Fibroblast of pulmonary artery (primary cell): Measurements from ENCODE around the gene GLI3.

Source experiments
- DNase-seq: peaks from one replicate; pipeline ENCODE4 v3.0.0-alpha.2; 2010; ENCODE audit warnings: low read depth
- H3K4me3 ChIP-seq: replicated peaks from 2 replicates; pipeline ENCODE4 v1.5.1; 2011; ENCODE audit warnings: low read depth, mild to moderate bottlenecking, control low read depth, low read length, moderate library complexity
- TF ChIP-seq, protein P1 (sequence below): IDR thresholded peaks from 2 replicates; pipeline ENCODE4 v1.5.1; 2011; ENCODE audit warnings: mild to moderate bottlenecking, control low read depth, low read length, inconsistent platforms; ENCODE audit errors: missing control alignments

The GLI3 gene

DNA sequence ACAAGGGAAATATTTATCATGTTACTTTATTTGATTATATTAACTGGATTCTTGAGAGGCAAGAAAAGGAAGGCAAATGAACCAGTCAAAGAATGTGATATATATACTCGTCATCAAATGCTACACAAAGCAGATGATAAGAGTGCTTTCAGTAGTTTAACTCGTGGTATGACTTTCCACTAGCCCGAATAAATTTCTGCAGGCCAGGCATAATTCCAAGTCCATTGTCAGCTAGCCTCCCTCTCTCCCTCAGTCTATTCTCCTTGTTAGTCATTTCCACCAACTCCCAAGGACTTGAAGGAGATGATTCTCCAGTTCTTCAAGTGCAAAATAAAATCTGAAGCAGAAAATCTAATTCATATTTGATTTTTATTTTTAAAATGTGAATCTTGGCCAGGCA lies 190.5 kb downstream of the GLI3 start:
- H3K4me3 ChIP-seq, result no peak overlapping the region
- TF ChIP-seq, protein P1, sequence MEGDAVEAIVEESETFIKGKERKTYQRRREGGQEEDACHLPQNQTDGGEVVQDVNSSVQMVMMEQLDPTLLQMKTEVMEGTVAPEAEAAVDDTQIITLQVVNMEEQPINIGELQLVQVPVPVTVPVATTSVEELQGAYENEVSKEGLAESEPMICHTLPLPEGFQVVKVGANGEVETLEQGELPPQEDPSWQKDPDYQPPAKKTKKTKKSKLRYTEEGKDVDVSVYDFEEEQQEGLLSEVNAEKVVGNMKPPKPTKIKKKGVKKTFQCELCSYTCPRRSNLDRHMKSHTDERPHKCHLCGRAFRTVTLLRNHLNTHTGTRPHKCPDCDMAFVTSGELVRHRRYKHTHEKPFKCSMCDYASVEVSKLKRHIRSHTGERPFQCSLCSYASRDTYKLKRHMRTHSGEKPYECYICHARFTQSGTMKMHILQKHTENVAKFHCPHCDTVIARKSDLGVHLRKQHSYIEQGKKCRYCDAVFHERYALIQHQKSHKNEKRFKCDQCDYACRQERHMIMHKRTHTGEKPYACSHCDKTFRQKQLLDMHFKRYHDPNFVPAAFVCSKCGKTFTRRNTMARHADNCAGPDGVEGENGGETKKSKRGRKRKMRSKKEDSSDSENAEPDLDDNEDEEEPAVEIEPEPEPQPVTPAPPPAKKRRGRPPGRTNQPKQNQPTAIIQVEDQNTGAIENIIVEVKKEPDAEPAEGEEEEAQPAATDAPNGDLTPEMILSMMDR, result no peak
- peak; percentile 84 for DNase-seq

DNA sequence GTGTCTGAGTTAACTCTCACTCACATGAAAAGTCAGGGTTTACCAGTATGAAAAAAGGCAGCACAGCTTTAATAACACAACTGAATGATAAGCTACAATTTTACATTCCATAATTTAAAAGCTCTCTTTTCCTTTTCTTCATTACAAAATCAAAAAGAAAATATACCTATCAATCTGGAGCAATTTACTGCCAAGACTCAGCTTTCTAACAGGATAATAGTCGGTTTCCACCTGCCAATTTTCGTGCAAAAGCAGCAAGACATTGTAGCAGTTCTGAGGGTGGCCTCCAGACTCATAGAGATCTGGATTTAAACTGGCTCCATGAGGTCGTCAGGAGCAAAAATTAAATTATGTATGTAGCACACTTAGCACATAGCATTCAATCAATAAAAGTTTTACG lies 191.0 kb downstream of the GLI3 start:
- H3K4me3 ChIP-seq, result no peak overlapping the region
- no peak for DNase-seq
- TF ChIP-seq, protein P1, result no peak

DNA sequence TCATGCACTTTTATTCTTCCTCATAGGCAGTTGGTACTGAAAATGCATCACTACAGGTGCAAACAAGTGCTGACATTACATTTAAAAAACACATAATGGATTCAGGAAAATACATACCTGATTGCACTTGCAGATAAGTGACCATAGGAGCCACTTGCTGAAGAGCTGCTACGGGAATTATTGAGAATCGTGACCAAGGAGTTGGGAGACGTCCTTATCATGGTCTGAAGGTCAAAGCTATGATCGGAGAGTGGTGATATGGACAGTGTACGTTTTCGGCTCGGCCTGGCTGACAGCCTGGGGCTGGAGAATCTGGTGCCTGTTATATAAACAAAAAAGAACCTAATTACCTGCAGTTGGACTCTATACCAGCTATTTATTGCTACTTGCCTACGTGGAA lies 197.1 kb downstream of the GLI3 start:
- H3K4me3 ChIP-seq, result no peak overlapping the region
- no peak for DNase-seq
- TF ChIP-seq, protein P1, result no peak

DNA sequence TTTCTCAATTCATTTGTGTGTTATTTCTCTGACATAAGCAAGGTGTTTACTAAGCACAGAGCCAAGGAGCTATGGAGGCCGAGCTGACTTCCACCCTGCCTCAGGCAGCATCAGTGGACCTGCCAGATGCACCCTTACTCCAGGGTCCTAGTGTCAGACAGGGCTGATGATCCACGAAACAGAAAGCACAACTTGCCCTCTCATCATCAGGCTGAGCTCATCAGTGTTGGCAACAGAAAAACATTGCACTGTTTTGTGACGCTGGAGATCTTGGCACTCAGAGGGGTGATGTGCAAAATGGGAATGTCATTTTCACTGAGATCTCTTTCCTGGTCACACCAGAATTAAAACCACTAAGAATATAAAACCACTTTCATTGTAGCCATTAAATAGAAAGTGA lies 201.8 kb downstream of the GLI3 start:
- no peak overlapping the region for H3K4me3 ChIP-seq
- DNase-seq, result peak; percentile 33
- TF ChIP-seq, protein P1, result no peak

DNA sequence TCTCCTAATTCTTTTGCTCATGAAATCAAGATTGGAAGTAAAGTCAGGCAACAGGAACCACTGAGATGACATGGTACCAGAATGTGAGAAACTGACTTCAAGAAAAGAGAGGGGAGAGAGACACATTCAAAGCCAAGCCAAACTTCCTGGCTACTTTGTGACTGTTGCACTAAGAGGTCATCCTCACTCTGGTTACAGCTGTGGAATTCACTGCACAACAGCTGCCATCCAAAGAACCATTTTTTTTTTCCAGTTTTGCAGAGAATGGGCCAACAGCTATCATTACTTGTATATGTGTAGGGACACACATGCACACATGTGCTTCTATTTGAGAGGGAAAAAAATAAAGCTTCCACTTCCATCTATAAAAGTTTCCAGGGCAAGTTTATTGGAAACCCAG lies 203.5 kb downstream of the GLI3 start:
- no peak for DNase-seq
- TF ChIP-seq, protein P1, result no peak
- no peak overlapping the region for H3K4me3 ChIP-seq

DNA sequence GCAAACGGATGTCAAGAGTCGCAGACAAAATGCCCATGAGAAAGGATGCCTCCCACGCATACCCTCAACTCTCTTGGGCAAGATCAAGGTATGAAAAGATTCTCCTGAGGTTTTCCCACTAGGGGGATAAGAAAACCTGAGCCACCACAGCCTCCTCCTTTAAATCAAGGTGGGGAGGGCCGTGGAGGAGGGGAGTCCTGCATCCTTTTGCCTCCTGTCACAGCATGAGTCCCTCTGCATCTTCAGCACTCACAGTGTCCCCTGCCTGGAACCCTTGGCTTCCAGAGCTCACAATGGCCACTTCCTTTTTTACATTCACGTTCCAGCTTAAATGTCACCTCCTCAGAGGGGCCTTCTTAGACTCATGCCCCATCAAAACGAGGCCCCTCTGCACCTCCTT lies 207.6 kb downstream of the GLI3 start:
- no peak for DNase-seq
- TF ChIP-seq, protein P1, result no peak
- H3K4me3 ChIP-seq, result no peak overlapping the region

DNA sequence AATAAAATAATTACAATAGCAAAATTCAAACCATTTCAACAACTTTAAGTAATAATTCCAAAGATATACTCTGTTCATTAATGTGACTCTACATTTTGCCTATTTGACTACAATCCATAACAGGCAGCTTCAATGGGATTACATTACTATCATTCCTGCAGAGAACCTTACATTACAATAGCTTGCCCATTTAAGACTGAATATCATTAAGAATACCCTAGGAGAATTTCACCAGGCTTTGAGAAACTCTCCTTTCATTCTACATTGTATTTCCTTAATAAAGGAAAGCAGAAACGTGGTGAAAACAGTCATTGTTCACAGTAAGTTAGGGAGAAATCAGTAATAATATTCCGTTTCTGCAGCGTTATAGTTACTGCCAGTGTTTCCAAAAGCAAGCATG lies 209.5 kb downstream of the GLI3 start:
- TF ChIP-seq, protein P1, result no peak
- no peak for DNase-seq
- H3K4me3 ChIP-seq, result no peak overlapping the region
